ENCODE measurements around the gene SLC25A25.
"Not testable (repeated sequence)": the region's sequence is repeated elsewhere in the genome, so short reads cannot be mapped to it uniquely, and the experiment has no call there.

Gene SLC25A25

DNA sequence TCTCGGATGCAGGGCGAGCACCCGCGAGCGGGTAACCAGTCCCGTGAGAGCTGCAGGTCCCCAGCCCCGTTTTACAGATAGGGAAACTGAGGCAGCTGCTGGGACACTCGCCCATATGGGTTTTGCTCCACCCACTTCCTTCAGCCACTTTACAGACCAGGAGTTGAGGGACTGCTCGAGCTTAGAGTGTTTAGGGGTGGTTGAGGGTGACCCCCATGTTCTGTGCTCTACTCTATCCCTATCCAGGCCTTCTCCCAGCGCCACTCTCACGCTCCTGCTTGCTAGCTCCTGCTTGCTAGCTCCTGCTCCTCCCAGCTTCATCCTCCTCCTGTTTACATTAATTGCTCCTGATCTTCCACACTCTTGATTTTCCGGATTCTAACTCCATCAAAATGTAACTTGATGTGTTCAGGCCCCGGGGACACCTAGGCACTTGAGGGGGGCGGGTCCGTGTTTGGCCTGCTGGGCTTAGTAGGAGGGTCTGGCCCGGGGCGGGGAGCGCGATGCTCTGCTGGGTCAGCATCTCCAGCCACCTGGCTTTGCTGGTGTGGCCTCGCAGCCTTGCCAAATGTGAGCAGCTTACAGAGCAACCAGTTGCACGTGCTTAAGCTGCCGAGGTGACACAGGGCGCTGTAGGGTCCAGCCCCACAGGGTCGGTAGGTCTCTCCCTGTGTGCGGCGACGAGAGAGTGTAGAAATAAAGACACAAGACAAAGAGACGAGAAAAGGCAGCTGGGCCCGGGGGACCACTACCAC is 61.0 kb downstream of the SLC25A25 start:
- TF ChIP-seq CTCF (conservative IDR thresholded peaks at IDR 0.05; ENCODE audit: low read length), result no peak
- DNase-seq (ENCODE audit: low read depth), result no peak
- H3K4me3 ChIP-seq (ENCODE audit: low read length), result peak overlapping the region; percentile 97

- H3K4me3 ChIP-seq (ENCODE audit: low read length); DNase-seq (ENCODE audit: low read depth): not testable (repeated sequence)
- peak; percentile 14; the same call in 1 of the 2 replicates for TF ChIP-seq CTCF (conservative IDR thresholded peaks at IDR 0.05; ENCODE audit: low read length)
Observed at GRCh38 chr9:128129976-128130590, 62.1 kb downstream of the SLC25A25 start.

GRCh38 chr9:128130651-128131050 is 62.6 kb downstream of the SLC25A25 start:
- not testable (repeated sequence) for H3K4me3 ChIP-seq (ENCODE audit: low read length); DNase-seq (ENCODE audit: low read depth)

DNA sequence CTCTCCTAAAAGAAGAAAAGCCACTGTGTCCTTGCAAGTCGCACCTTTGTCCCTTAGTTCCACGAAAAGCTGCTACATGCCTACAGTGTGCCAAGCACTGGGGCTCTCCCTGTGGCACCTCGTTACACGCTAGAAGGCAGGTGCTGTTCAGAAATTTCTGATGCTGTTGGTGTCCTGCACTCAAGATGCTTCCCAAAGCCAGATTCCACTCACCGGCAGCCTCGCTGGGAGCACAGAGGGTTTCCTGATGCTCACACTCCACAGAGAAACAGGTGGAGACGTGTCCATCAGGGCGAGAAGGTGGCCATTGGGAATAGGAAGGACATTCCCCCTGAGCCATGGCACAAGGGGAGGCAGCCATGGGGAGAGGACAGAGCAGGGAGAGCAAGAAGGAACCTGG is 63.3 kb downstream of the SLC25A25 start:
- H3K4me3 ChIP-seq (ENCODE audit: low read length); DNase-seq (ENCODE audit: low read depth): not testable (repeated sequence)

DNA sequence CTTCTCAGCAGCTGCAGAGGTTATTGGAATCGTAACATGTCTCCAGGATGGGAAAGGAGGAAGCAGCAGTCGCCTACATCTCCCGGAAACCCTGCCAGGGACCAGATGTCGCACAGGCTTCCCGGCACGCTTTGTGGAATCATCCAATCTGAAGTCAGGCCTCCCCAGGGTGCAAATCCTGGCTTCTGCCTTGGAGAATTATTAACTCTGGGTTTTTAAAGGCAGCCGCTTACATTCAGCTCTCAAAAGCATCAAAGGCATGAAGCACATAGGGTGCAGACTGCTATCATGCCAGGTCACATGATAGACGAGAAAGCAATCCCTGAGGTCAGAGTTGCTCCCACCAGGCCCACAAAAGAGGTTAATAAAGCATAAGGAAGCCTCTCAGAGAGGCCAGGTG is 64.1 kb downstream of the SLC25A25 start:
- not testable (repeated sequence) for H3K4me3 ChIP-seq (ENCODE audit: low read length)
- DNase-seq (ENCODE audit: low read depth), result peak; percentile 20

DNA sequence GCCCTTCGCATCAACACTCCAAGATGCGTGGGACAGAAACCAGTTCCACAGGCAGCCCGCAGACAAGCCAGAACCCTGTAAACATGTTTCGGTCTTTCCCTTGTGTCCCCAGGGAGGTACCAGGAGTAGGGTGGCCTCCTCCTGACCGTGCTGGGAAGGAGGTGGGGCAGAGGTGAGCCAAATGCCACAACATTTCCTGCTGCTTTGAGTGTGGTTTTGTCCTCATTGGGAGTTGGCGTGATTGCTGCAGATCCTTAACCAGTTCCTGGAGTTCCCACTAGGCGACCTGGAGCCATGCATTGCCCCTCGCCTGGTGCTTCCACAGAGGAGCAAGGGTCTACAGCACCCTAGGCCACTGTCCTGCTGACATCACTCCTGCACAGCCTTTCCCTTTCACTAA is 67.5 kb downstream of the SLC25A25 start:
- not testable (repeated sequence) for H3K4me3 ChIP-seq (ENCODE audit: low read length); DNase-seq (ENCODE audit: low read depth)

- no peak for TF ChIP-seq CTCF (conservative IDR thresholded peaks at IDR 0.05; ENCODE audit: low read length)
- DNase-seq (ENCODE audit: low read depth), result peak; percentile 75
- H3K4me3 ChIP-seq (ENCODE audit: low read length), result no peak overlapping the region
Observed at GRCh38 chr9:128136816-128137793, 69.1 kb downstream of the SLC25A25 start.

DNA sequence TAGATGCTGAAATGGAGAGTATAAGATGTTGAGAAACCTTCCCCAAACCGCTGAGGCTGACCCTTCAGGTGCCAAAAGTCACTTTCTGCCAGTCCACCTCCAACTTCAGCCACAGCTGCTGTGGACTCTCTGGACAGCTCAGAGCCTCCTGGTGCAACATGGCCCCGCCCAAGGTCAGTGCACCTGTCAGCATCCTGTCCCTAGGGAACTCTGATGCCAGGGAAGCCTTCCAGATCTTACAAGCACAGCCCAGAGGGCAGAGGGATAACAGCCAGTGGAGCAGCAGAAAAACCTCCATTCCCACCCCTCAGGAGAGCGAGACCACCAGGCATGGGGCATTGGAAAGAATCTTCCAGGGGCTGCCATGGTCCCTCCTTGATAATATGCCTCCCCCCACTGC is 70.0 kb downstream of the SLC25A25 start:
- DNase-seq (ENCODE audit: low read depth), result no peak
- no peak overlapping the region for H3K4me3 ChIP-seq (ENCODE audit: low read length)

More for the DNA sequence above, 70.0 kb downstream of the SLC25A25 start:
- no peak for TF ChIP-seq CTCF (conservative IDR thresholded peaks at IDR 0.05; ENCODE audit: low read length)
